ENCODE measurements around the gene HBA2. TPM values are rescaled to one million over a fixed set of nuclear protein-coding genes. Genes with fewer than 3 reads are reported as not detected.

Gene HBA2
- total and polyA plus RNA-seq, 9 of the 15 experiments (the other 6 are each of a cell fraction or from before 2014, with no cell fraction given): 40.4 to 853 (median 286) TPM

- TF ChIP-seq E2F6 (IDR thresholded peaks at IDR 0.05; ENCODE audit: borderline replicate concordance in 1 of 2, extremely low read depth in 1 of 2, insufficient read depth in 1 of 2, insufficient read length in 1 of 2, low read depth in 1 of 2, low read length in 1 of 2, poor library complexity in 1 of 2, severe bottlenecking in 1 of 2) (peak; percentile 7 to 77), SMARCA5 (IDR thresholded peaks at IDR 0.05) (peak; percentile 50; the same call in 1 of the 2 replicates), CHAMP1 (IDR thresholded peaks at IDR 0.05) (no peak), CBFB (CRISPR knock-in tag; IDR thresholded peaks at IDR 0.05) (no peak), TCF3 (CRISPR knock-in tag; IDR thresholded peaks at IDR 0.05) (0 out of 2 replicates have a peak, but pooled peaks have one; percentile 12), HDAC2 (IDR thresholded peaks at IDR 0.05) (no peak), KLF16 (IDR thresholded peaks at IDR 0.05) (no peak), CREB3 (tag; conservative IDR thresholded peaks at IDR 0.05; ENCODE audit: low read depth) (no peak), FOXM1 (IDR thresholded peaks at IDR 0.05; ENCODE audit: low read depth) (no peak), FOXM1 (CRISPR knock-in tag; IDR thresholded peaks at IDR 0.05; ENCODE audit: low read depth) (no peak), RFX1 (IDR thresholded peaks at IDR 0.05) (no peak), ZBTB9 (CRISPR knock-in tag; IDR thresholded peaks at IDR 0.05) (peak; percentile 25; the same call in 1 of the 2 replicates), TRIM25 (IDR thresholded peaks at IDR 0.05; ENCODE audit: borderline replicate concordance) (no peak), ZC3H11A (IDR thresholded peaks at IDR 0.05; ENCODE audit: low read depth, low read length) (no peak), CCAR2 (IDR thresholded peaks at IDR 0.05; ENCODE audit: low read depth, low read length) (no peak), ZNF146 (CRISPR knock-in tag; IDR thresholded peaks at IDR 0.05; ENCODE audit: unreplicated experiment) (no peak), NRF1 (conservative IDR thresholded peaks at IDR 0.05 in 1 of 2, IDR thresholded peaks at IDR 0.05 in 1 of 2) (peak; percentile 87 to 90), ZNF79 (CRISPR knock-in tag; IDR thresholded peaks at IDR 0.05; ENCODE audit: low read depth) (no peak), ZNF165 (CRISPR knock-in tag; IDR thresholded peaks at IDR 0.05; ENCODE audit: borderline replicate concordance) (no peak), GATAD2B (IDR thresholded peaks at IDR 0.05; ENCODE audit: borderline replicate concordance) (peak; percentile 85), CCNT2 (IDR thresholded peaks at IDR 0.05; ENCODE audit: borderline replicate concordance, extremely low read depth, insufficient read length, low read depth, low read length) (peak; percentile 67), ZNF41 (CRISPR knock-in tag; conservative IDR thresholded peaks at IDR 0.05) (no peak)
Measured at GRCh38 chr16:180101-180675, 7.5 kb downstream of the HBA2 start, which contains the start of gene HBQ1 (continued).
